ENCODE results near the gene NKX6-2. TPM values are rescaled to one million over a fixed set of nuclear protein-coding genes. Genes with fewer than 3 reads are reported as not detected.
A peak's percentile ranks its signal among the peaks of the same experiment; 100 is the strongest.
"Not testable (repeated sequence)": the region's sequence is repeated elsewhere in the genome, so short reads cannot be mapped to it uniquely, and the experiment has no call there.

Gene NKX6-2
- total RNA-seq, 2 donors from 2014 or later = not detected

GRCh38 chr10:132802694-132803320, 16.9 kb upstream of the NKX6-2 start:
- intact Hi-C loops (cut with DNase I, micrococcal nuclease) = no loop called here
- ATAC-seq = no peak
- peak in 1 of 2 donors; percentile 14 for DNase-seq

DNA sequence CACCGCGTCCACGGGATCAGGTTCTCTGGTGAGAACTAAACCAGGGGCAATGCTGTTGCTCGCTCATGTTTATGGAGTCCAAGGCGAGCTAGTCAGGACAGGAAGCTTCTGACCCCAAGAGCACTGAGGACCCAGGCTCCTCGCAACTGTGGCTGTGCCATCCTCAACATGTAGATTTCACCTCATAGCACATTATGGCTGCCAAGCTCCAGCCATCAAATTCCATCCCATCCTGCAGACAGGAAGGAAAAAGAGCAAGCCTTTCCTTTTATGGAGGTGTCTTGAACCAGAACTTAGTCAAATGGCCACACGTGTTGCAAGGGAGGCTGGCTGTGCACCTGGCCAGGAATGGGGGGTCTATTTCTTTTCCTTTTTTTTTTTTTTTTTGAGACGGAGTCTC, 16.1 kb upstream of the NKX6-2 start:
- no peak for DNase-seq
- no peak for ATAC-seq
- intact Hi-C loops (cut with DNase I, micrococcal nuclease) = no loop called here

GRCh38 chr10:132799865-132800264, 13.9 kb upstream of the NKX6-2 start:
- DNase-seq = no peak
- intact Hi-C loops (cut with DNase I, micrococcal nuclease) = no loop called here
- no peak for ATAC-seq

GRCh38 chr10:132798876-132799275, 12.9 kb upstream of the NKX6-2 start:
- peak in 1 of 2 donors; percentile 9 for DNase-seq
- no peak for ATAC-seq
- intact Hi-C loops (cut with DNase I, micrococcal nuclease) = no loop called here

GRCh38 chr10:132798403-132798802, 12.5 kb upstream of the NKX6-2 start:
- DNase-seq = no peak
- intact Hi-C loops (cut with DNase I, micrococcal nuclease) = no loop called here
- ATAC-seq = no peak

DNA sequence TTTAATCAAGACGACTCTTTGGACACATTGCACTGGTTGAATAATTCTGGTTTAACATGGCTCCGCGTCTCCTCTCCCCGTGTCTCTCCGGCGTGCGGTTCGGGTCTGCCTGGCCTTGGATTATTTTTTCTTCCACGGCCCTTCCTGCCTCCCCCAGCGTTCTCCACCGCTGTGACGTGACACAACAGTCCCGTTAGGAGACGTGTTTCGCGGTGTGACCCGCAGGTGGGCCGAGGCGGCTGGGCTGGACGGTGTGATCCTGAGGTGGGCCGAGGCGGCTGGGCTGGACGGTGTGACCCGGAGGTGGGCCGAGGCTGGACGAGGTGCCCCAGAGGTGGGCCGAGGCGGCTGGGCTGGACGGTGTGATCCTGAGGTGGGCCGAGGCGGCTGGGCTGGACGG, 12.0 kb upstream of the NKX6-2 start:
- intact Hi-C loops (cut with DNase I, micrococcal nuclease); DNase-seq; ATAC-seq: not testable (repeated sequence)

DNA sequence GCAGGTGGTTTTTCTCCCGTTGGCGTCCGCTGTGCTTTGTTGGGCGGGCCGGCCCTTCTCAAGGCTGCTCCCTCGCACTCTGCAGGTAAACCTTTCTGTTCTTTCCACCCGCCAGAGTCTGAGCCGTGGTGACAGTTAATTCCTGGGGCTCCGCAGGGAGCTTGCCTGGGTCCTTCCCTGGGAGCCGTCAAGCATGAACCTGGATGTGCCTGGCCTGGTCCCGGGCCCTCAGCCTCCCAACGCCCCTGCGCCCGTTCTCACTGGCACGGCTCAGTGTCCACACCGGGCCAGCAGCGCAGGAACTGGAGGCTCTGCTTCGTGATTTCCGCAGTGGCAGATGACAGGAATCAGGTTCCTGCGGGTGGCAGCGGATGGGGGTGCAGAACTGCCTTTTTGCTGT, 10.9 kb upstream of the NKX6-2 start:
- intact Hi-C loops (cut with DNase I, micrococcal nuclease) = no loop called here

DNA sequence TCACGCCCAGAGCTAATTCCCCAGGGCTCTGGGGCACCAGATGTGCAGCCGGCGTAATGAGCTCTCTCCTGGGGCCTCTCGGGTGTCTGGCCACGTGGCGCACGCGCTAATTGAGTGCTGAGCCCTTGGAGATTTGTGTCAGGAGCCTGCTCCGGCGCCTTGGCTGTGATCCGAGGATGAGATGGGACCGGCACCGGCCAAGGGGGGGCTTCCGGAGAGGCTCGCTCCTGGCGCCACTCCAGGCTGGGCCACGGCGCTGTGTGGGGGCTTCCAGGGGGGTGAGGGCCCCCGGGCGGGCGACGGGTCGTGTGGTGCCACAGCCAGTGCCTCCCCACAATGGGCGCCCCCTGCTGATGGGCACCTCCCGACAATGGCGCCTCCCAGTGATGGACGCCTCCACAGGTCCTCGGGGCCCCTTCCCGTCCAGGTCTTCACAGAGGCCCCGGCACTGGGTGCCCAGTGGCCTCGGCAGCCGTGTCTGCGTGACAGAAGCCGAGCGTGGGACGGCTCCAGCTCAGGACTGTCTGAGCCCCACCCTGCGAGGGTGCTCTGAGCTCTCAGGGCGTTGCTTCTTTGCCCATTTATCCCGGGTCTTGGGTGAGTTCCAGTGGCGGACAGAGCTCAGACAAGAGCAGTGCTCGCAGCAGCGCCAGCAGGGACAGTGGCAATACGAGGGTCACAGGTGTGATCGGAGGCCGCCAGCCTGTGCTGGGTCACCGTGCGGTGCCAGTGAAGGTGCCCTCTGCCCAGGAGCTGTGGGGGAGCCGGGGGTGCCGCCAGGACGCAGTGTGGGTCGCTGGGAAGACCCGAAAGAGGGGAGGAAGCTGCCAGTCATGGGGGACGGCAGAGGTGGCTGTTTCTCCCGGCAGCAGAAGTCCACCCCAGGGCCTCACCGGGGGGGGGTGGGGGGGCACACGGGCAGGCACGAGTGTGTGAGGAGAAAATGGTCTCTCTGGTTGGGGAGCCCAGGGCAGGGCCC, 8.2 kb upstream of the NKX6-2 start:
- intact Hi-C loops (cut with DNase I, micrococcal nuclease) = no loop called here
- ATAC-seq (peak; percentile 21), DNase-seq (no peak)

More for the DNA sequence above, 10.9 kb upstream of the NKX6-2 start:
- no peak for DNase-seq
- ATAC-seq = no peak

GRCh38 chr10:132793213-132793612, 7.3 kb upstream of the NKX6-2 start:
- no peak for ATAC-seq
- intact Hi-C loops (cut with DNase I, micrococcal nuclease) = no loop called here
- no peak for DNase-seq

GRCh38 chr10:132792796-132793195, 6.8 kb upstream of the NKX6-2 start:
- ATAC-seq = no peak
- DNase-seq = no peak
- intact Hi-C loops (cut with DNase I, micrococcal nuclease) = no loop called here

- intact Hi-C loops (cut with DNase I, micrococcal nuclease); DNase-seq; ATAC-seq: not testable (repeated sequence)
These were observed 6.2 kb upstream of the NKX6-2 start for GRCh38 chr10:132792099-132792498.

- no peak for DNase-seq
- intact Hi-C loops (cut with DNase I, micrococcal nuclease) = no loop called here
- no peak for ATAC-seq
These were observed 5.2 kb upstream of the NKX6-2 start for GRCh38 chr10:132790934-132791829.

GRCh38 chr10:132790470-132790869, 4.5 kb upstream of the NKX6-2 start:
- ATAC-seq (no peak), DNase-seq (no peak)
- intact Hi-C loops (cut with DNase I, micrococcal nuclease) = no loop called here

DNA sequence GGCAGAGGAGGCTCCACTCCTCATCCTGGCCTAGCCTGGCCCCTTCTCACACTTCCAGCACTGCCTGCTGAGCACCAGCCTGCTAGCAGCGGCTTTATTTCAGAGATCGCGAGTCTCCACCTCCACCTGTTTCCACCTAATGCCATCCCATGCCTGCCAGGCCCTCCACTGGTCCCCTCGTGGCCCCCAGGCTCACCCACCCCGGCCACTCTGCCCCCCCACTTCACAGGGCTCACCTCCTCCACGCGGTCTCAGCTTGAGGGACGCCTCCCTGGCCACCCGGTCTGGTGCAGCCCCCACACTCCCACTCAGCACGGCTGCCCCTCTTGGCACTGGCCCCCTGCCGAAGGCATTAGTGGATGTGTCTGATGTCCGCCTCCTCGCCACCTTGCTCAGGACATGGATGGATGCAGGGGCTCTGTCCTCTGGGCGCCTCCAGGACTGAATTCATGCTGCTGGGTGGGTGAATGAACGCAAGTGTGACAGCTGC, 3.8 kb upstream of the NKX6-2 start:
- no peak for DNase-seq
- intact Hi-C loops (cut with DNase I, micrococcal nuclease) = loop anchor here in 1 of 2 donors (10.0 kb wide), 1 partner anchor 135 kb away; no protein-coding TSS in a partner anchor
- ATAC-seq = no peak

DNA sequence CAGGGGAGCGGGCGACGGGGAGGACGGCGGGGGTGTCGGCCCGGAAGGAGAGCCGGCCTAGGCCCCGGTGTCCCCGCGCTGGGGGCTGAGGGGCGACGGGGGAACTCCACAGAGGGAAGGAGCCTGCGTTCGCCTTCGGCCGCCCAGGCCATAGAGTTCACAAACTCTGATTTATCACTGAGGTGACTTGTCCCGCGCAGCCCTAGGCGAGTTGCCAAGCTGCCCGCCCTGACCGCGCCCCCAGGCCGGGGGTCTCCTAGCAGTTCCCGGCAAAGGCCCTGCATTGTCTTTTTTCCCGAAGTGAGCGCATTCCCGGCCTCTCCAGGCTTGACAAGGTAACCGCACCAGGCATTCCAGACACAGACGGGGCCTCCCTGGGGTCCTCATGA, 2.9 kb upstream of the NKX6-2 start:
- intact Hi-C loops (cut with DNase I, micrococcal nuclease) = loop anchor here in 1 of 2 donors (10.0 kb wide), 1 partner anchor 134 kb away; no protein-coding TSS in a partner anchor

GRCh38 chr10:132788180-132788830, 2.4 kb upstream of the NKX6-2 start:
- intact Hi-C loops (cut with DNase I, micrococcal nuclease) = loop anchor here in 1 of 2 donors (10.0 kb wide), 1 partner anchor 134 kb away; no protein-coding TSS in a partner anchor
- DNase-seq = peak in 1 of 2 donors; percentile 34
- peak; percentile 73 for ATAC-seq

More for the DNA sequence above, 2.9 kb upstream of the NKX6-2 start:
- ATAC-seq (no peak), DNase-seq (no peak)

DNA sequence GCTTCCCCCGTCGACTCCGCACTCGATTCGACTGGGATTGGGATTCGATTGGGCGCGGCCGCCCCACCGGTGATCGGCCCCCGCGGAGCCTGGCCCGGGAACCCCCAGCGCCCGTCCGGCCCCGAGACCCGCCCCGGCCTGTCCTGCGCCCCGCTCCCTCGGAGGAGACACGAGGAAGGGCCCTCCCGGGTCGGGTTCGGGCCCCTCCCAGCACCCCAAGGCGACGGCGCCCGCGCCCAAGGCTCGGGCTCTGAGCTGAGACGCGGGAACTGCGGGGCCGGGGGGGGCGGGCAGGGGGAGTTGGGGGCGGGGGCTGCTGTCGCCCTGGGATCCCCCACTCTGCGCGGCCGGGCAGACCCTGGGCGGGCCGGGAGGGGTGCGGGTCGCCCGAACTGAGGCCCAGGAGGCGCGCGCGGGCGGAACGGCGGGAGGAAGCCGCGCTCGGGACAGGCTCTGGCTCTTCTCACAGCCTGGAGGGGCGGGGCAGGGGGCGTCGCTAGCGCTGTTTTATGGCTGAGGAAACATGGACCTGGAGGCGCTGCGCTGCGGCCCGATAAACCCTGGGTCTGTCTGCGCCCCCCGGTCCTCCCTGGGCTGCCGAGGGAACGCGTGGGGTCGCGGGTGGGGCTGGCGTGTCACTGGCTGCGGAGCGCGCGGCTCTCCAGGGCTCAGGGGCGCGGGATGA, 1.7 kb upstream of the NKX6-2 start:
- peak; percentile 60 for ATAC-seq
- intact Hi-C loops (cut with DNase I, micrococcal nuclease) = loop anchor here in 1 of 2 donors (10.0 kb wide), 1 partner anchor 133 kb away; no protein-coding TSS in a partner anchor
- peak in 1 of 2 donors; percentile 49 for DNase-seq
